Mesenchymal stem cell (in vitro differentiated cells and primary cell): Measurements from ENCODE around the gene ZCCHC7.

Source experiments
- DNase-seq: peaks from one replicate; pipeline ENCODE4 v3.0.0-alpha.2; 2013
- H2AFZ ChIP-seq: one replicate; pipeline ENCODE4 v1.6.1; 2013; ENCODE audit warnings: low read depth, mild to moderate bottlenecking, control low read depth, inconsistent platforms, low read length, moderate library complexity
- H2AK5ac ChIP-seq: 2 replicates; pipeline ENCODE4 v1.6.1; 2013; ENCODE audit warnings: low read length, moderate library complexity, mild to moderate bottlenecking, inconsistent platforms; ENCODE audit not compliant: severe bottlenecking
- H2BK120ac ChIP-seq: one replicate; pipeline ENCODE4 v1.6.1; 2013; ENCODE audit warnings: low read depth, mild to moderate bottlenecking, inconsistent platforms, low read length, moderate library complexity
- H2BK12ac ChIP-seq, 2 experiments: one replicate each; pipeline ENCODE4 v1.6.1; 2013; ENCODE audit warnings: inconsistent platforms in 2 of 2, low read length in 2 of 2, mild to moderate bottlenecking in 2 of 2, moderate library complexity in 2 of 2, control low read depth in 1 of 2
- H2BK15ac ChIP-seq: one replicate; pipeline ENCODE4 v1.6.1; 2013; ENCODE audit warnings: mild to moderate bottlenecking, low read depth, inconsistent platforms; ENCODE audit not compliant: poor library complexity, severe bottlenecking
- H2BK5ac ChIP-seq: 2 replicates; pipeline ENCODE4 v1.6.1; 2013; ENCODE audit warnings: low read depth, mild to moderate bottlenecking, low read length, control low read depth, inconsistent platforms; ENCODE audit not compliant: poor library complexity, severe bottlenecking
- H3K14ac ChIP-seq, 2 experiments: one replicate each; pipeline ENCODE4 v1.6.1; 2013; ENCODE audit warnings: inconsistent platforms in 2 of 2, low read length in 2 of 2, control low read depth in 1 of 2, mild to moderate bottlenecking in 1 of 2, moderate library complexity in 1 of 2
- H3K18ac ChIP-seq, 2 experiments: one replicate each; pipeline ENCODE4 v1.6.1; 2013; ENCODE audit warnings: inconsistent platforms in 2 of 2, low read length in 2 of 2, control low read depth in 1 of 2, low read depth in 1 of 2, mild to moderate bottlenecking in 1 of 2
- H3K23ac ChIP-seq, 2 experiments: one replicate each; pipeline ENCODE4 v1.6.1; 2013; ENCODE audit warnings: inconsistent platforms in 2 of 2, low read length in 2 of 2, mild to moderate bottlenecking in 2 of 2, moderate library complexity in 2 of 2, control low read depth in 1 of 2
- H3K27ac ChIP-seq: 2 replicates; pipeline ENCODE4 v1.5.1; 2013; ENCODE audit warnings: mild to moderate bottlenecking, moderate library complexity, low read length, control low read depth, inconsistent platforms; ENCODE audit not compliant: poor library complexity, severe bottlenecking
- H3K27me3 ChIP-seq, 2 experiments: 2 replicates each; pipeline versions ENCODE4 v1.6.1 to v1.7.0; 2013; ENCODE audit warnings: low read length in 2 of 2, mild to moderate bottlenecking in 2 of 2, moderate library complexity in 2 of 2, control low read depth in 1 of 2, inconsistent platforms in 1 of 2; ENCODE audit not compliant: control insufficient read depth in 1 of 2, insufficient read depth in 1 of 2
- H3K36me3 ChIP-seq, 2 experiments: 2 replicates each; pipeline versions ENCODE4 v1.6.1 to v1.7.0; 2013; ENCODE audit warnings: low read length in 2 of 2, control low read depth in 1 of 2, inconsistent platforms in 1 of 2, low read depth in 1 of 2, mild to moderate bottlenecking in 1 of 2; ENCODE audit not compliant: insufficient read depth in 2 of 2, control insufficient read depth in 1 of 2
- H3K4ac ChIP-seq, 2 experiments: one replicate each; pipeline ENCODE4 v1.6.1; 2013; ENCODE audit warnings: inconsistent platforms in 2 of 2, low read length in 2 of 2, mild to moderate bottlenecking in 2 of 2, moderate library complexity in 2 of 2, control low read depth in 1 of 2, low read depth in 1 of 2
- H3K4me1 ChIP-seq: 2 replicates; pipeline ENCODE4 v1.6.1; 2013; ENCODE audit warnings: low read depth, low read length, control low read depth; ENCODE audit not compliant: control insufficient read depth, insufficient read depth
- H3K4me2 ChIP-seq: 2 replicates; pipeline ENCODE4 v1.6.1; 2013; ENCODE audit warnings: low read length, mild to moderate bottlenecking, inconsistent platforms; ENCODE audit not compliant: poor library complexity, severe bottlenecking
- H3K4me3 ChIP-seq, 2 experiments: 2 replicates each; pipeline versions ENCODE4 v1.5.1 to v1.7.0; 2013; ENCODE audit warnings: low read length in 2 of 2, mild to moderate bottlenecking in 2 of 2, control low read depth in 1 of 2, low read depth in 1 of 2; ENCODE audit not compliant: insufficient read depth in 1 of 2
- H3K79me1 ChIP-seq: replicated peaks from 2 replicates; pipeline ENCODE4 v1.6.1; 2013; ENCODE audit warnings: mild to moderate bottlenecking, control low read depth, low read length, inconsistent platforms; ENCODE audit not compliant: poor library complexity, severe bottlenecking
- H3K9ac ChIP-seq: 2 replicates; pipeline ENCODE4 v1.7.0; 2013; ENCODE audit warnings: mild to moderate bottlenecking, low read length, moderate library complexity
- H3K9me3 ChIP-seq: 2 replicates; pipeline ENCODE4 v1.7.0; 2013; ENCODE audit warnings: mild to moderate bottlenecking, low read length; ENCODE audit not compliant: control insufficient read depth
- H4K8ac ChIP-seq: one replicate; pipeline ENCODE4 v1.6.1; 2013; ENCODE audit warnings: inconsistent platforms, mild to moderate bottlenecking, low read length, moderate library complexity
- H4K91ac ChIP-seq: one replicate; pipeline ENCODE4 v1.6.1; 2013; ENCODE audit warnings: mild to moderate bottlenecking, low read length, inconsistent platforms
- WGBS: methylation state at CpG from one replicate; pipeline ENCODE4 v1.1.7; 2013; ENCODE audit warnings: mixed read lengths; 5-methylcytosine and 5-hydroxymethylcytosine counted together

ZCCHC7 gene

DNA sequence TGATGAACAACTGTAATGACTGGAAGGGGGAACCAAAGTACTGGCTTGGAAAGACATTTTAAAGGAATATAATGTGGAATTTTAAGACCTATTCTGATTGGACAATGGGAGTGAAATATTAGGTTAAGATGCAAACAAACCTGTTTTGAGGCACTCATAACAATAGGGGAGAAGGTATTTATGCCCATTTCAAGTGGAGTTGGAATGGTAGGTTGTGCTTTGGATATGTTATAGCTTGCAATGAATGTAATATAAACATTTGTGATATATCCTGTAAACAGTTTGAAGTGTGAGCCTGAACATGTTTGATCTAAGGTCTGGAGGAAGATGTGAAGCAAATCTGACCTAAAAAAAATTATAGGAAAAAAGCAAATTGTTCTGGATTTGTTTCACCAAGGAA lies 172.5 kb downstream of the ZCCHC7 start:
- Histone ChIP-seq H2BK12ac (no peak overlapping the region), H2BK120ac (no peak overlapping the region), H3K36me3 (no peaks in the 10 kb centered on the region), H3K27me3 (no peaks in the 10 kb centered on the region), H3K9me3 (no peaks in the 10 kb centered on the region), H3K18ac (no peak overlapping the region), H4K8ac (no peak overlapping the region), H3K9ac (no peak overlapping the region), H3K14ac (no peak overlapping the region), H2AK5ac (no peak overlapping the region), H3K79me1 (peaks cover 11% of the 10 kb centered on the region), H3K4me2 (no peak overlapping the region), H3K4me3 (no peak overlapping the region), H2BK15ac (no peak overlapping the region), H2AFZ (no peak overlapping the region), H3K4me1 (peaks cover 2% of the 10 kb centered on the region), H3K23ac (no peak overlapping the region), H3K4ac (no peak overlapping the region), H2BK5ac (no peak overlapping the region), H3K27ac (no peak overlapping the region), H4K91ac (no peak overlapping the region)
- peak; percentile 33 for DNase-seq

DNA sequence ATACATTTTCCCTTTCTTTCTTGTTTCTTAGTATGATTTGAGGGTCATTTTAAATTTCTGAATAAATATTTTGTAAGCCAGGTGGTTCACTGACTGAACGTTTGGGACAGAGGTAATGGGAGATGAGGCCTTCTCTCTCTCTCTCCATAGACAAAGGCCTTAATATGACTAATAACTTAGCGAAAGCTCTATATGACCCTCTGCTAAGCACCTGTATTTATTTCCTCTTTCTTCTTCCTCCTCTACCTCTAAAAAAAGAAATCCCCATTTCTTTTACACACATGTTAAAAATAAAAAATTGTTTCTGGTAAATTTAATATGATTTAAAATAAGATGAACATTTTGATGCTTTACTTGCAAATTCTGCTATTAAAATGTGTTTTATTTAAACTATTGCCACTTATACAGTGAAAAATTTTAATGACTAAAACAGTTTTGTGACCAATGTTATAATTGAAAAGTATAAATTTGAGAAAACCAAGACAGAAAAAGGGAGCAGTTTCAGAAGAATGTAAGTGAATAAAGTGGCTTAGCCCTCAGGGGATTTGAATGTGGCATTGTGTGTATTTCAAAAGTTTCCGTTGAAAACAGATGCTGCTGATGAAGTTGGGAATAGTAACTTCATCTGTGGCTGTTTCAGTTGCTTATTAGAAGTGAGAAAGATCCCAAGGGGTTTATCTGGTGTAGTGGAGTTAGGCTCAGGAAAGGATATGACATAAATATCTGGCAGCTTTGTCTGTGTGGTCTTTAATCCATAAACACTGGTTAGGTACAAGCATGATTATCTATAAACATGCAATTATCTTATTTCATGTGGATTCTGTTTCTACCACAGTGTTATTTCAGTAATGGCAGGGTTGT lies 173.5 kb downstream of the ZCCHC7 start:
- H3K27me3 ChIP-seq = no peaks in the 10 kb centered on the region
- H2AFZ ChIP-seq = no peak overlapping the region
- H2BK15ac ChIP-seq = no peak overlapping the region
- no peak overlapping the region for H3K23ac ChIP-seq
- no peak overlapping the region for H3K18ac ChIP-seq
- no peak overlapping the region for H4K91ac ChIP-seq
- H3K9ac ChIP-seq = peak overlapping the region; percentile 40
- H3K4ac ChIP-seq = no peak overlapping the region
- H2BK120ac ChIP-seq = peak overlapping the region; percentile 19
- peaks cover 2% of the 10 kb centered on the region for H3K4me1 ChIP-seq
- H2BK12ac ChIP-seq = no peak overlapping the region
- H3K4me2 ChIP-seq = no peak overlapping the region
- DNase-seq = peak; percentile 51
- no peak overlapping the region for H3K14ac ChIP-seq
- WGBS = 56% methylated on average over 3 of the region's 3 CpGs
- no peaks in the 10 kb centered on the region for H3K9me3 ChIP-seq
- no peaks in the 10 kb centered on the region for H3K36me3 ChIP-seq
- H2AK5ac ChIP-seq = no peak overlapping the region
- H3K27ac ChIP-seq = no peak overlapping the region
- H3K79me1 ChIP-seq = peaks cover 9% of the 10 kb centered on the region
- no peak overlapping the region for H3K4me3 ChIP-seq
- no peak overlapping the region for H4K8ac ChIP-seq
- no peak overlapping the region for H2BK5ac ChIP-seq

- H3K36me3 ChIP-seq = no peaks in the 10 kb centered on the region
- H2AFZ ChIP-seq = no peak overlapping the region
- H3K9me3 ChIP-seq = no peaks in the 10 kb centered on the region
- H3K27ac ChIP-seq = no peak overlapping the region
- H3K79me1 ChIP-seq = peaks cover 11% of the 10 kb centered on the region
- no peaks in the 10 kb centered on the region for H3K27me3 ChIP-seq
- no peak overlapping the region for H3K4ac ChIP-seq
- H2AK5ac ChIP-seq = no peak overlapping the region
- DNase-seq = no peak
- H3K4me2 ChIP-seq = no peak overlapping the region
- H4K8ac ChIP-seq = no peak overlapping the region
- H3K4me3 ChIP-seq = no peak overlapping the region
- H2BK12ac ChIP-seq = no peak overlapping the region
- H3K9ac ChIP-seq = no peak overlapping the region
- H3K18ac ChIP-seq = no peak overlapping the region
- 93% methylated on average over 1 of the region's 1 CpG for WGBS
- H2BK15ac ChIP-seq = no peak overlapping the region
- H3K23ac ChIP-seq = no peak overlapping the region
- H3K4me1 ChIP-seq = peaks cover 2% of the 10 kb centered on the region
- no peak overlapping the region for H4K91ac ChIP-seq
- H2BK5ac ChIP-seq = no peak overlapping the region
- H3K14ac ChIP-seq = no peak overlapping the region
- H2BK120ac ChIP-seq = no peak overlapping the region
These were observed 174.8 kb downstream of the ZCCHC7 start for GRCh38 chr9:37295178-37295577.

DNA sequence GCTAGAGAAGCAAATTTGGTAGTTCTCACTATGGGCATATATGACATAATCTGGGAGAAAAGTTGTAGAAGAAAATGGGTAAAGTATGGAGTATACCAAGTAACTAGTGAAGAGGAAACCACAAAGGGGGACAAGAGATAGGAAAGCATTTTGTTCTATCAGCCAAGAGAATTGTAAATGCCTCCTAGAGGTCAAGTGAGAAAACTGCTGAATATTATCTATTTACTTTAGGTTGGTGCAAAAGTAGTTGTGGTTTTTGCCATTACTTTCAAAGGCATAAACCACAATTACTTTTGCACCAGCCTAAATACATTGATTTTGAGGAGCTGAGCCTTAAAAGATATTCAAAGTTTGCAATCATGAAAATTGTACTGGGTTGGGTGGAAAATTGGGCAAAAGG lies 175.4 kb downstream of the ZCCHC7 start:
- Histone ChIP-seq H3K4me3 (no peak overlapping the region), H3K27me3 (no peaks in the 10 kb centered on the region), H3K4ac (no peak overlapping the region), H2BK12ac (no peak overlapping the region), H3K27ac (no peak overlapping the region), H3K9me3 (no peaks in the 10 kb centered on the region), H3K36me3 (no peaks in the 10 kb centered on the region), H4K91ac (no peak overlapping the region), H3K4me1 (no peaks in the 10 kb centered on the region), H3K79me1 (peaks cover 10% of the 10 kb centered on the region), H2AFZ (no peak overlapping the region), H3K4me2 (no peak overlapping the region), H3K18ac (no peak overlapping the region), H4K8ac (no peak overlapping the region), H2BK120ac (no peak overlapping the region), H2AK5ac (no peak overlapping the region), H2BK5ac (no peak overlapping the region), H3K9ac (no peak overlapping the region), H3K23ac (no peak overlapping the region), H3K14ac (no peak overlapping the region), H2BK15ac (no peak overlapping the region)
- no peak for DNase-seq
